LHCN-M2 (cell line): ENCODE measurements around the gene FOLR2. TPM values are rescaled to one million over a fixed set of nuclear protein-coding genes. Genes with fewer than 3 reads are reported as not detected.
A peak's percentile ranks its signal among the peaks of the same experiment; 100 is the strongest.
"Not testable (repeated sequence)": the region's sequence is repeated elsewhere in the genome, so short reads cannot be mapped to it uniquely, and the experiment has no call there.

Experiments used
- DNase-seq: peaks from one replicate; pipeline ENCODE4 v3.0.0-alpha.2; 2012; ENCODE audit warnings: low read depth
- total RNA-seq: library from RNA; depleted of rRNA; stranded (reverse); fragments of >200 nt; gene quantifications from 2 replicates; pipeline ENCODE4 v1.2.3, GENCODE V29; 2014

Gene FOLR2
- total RNA-seq, 1 experiment from 2014 or later, result not detected

GRCh38 chr11:72206794-72207193, 9.8 kb upstream of the FOLR2 start:
- DNase-seq, result not testable (repeated sequence)

GRCh38 chr11:72208281-72208680, 8.3 kb upstream of the FOLR2 start:
- no peak for DNase-seq

GRCh38 chr11:72209101-72209500, 7.5 kb upstream of the FOLR2 start:
- no peak for DNase-seq

- no peak for DNase-seq
These were observed 1.2 kb downstream of the FOLR2 start for GRCh38 chr11:72217841-72218240.

GRCh38 chr11:72218251-72218745, 1.7 kb downstream of the FOLR2 start:
- DNase-seq, result no peak

- DNase-seq, result no peak
These were observed 4.2 kb downstream of the FOLR2 start for GRCh38 chr11:72220696-72221363.

GRCh38 chr11:72221386-72222075, 4.9 kb downstream of the FOLR2 start:
- DNase-seq, result no peak

- no peak for DNase-seq
These were observed 5.7 kb downstream of the FOLR2 start for GRCh38 chr11:72222106-72222891.

GRCh38 chr11:72222907-72223614, 6.5 kb downstream of the FOLR2 start:
- peak; percentile 87 for DNase-seq

DNA sequence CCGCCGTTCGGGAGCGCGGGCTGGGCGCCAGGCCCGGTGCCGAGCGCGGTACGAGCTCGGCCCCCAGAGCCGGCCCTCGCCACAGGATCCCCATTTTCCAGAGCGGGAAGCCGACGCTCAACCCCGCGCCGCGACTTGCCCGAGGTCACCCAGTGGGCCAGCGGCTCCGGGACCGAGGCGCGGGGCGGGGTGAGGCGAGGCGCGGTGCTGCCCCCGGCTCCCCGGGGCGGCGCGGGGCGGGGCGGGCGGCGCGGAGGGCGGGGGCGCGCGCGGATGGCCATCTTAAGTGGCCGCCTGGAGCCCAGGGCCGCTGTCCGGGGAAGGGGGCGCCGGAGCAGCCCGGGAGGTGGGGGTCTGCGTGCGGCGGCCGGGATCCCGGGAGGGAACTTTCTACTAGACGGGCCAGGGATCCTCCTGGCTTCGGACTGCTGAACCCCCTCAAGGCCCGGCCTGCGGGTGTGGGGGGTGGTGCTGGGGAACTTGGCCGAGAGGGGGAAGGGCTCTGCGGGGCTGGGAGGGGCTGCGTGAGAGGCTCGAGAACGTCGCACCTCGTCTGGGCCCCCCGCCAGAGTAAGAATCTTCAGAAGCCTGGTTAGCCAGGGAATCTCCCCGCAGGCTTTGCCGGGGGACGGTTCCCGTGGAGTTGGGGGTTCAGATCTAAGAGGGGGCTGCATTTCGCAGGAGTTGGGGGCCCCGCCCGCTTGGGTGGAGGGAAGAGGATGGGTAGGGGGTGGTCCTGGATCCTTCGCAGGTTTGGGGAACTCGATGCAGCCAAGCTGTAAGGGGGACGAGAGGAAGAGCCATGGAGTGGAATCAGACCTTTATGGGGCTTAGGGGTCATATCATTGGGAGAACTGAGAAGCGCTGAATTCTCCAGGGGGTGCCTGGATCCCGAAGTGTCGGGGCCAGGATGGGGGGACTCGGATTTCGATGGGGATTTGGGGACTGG, 7.3 kb downstream of the FOLR2 start:
- peak; percentile 44 for DNase-seq

GRCh38 chr11:72224564-72225410, 8.2 kb downstream of the FOLR2 start, which contains the start of gene INPPL1:
TSS of gene INPPL1 (plus strand) at chr11:72224767. CDS start at chr11:72224985, 218 bp downstream.
- peak; percentile 26 for DNase-seq

DNA sequence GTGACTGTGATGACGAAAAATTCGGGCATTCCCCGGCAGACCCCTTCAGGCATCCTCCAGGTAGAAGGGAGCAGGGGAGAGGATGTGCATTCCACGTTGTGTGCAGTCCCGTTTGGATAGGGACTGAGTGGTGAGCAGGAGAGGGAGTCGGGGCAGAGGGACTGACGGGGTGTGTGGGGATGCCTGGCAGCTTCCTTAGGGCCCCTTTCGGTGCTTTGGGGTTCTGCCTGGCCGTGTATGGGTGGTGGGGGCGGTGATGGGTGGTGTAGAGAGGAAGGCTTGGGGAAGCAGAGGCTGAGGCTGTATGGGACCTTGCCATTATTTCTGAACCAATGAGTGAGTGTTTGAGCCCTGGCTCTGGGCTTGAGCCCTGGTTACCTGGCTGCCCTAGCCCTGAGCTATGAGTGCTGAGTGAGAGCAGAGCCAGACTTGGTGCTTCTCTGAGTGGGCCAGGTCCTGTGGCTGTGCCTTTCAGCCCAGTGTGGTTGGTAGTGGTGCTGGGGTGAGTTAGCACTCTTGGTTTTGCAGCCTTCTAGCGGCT, 8.9 kb downstream of the FOLR2 start:
- no peak for DNase-seq

GRCh38 chr11:72226701-72227100, 10.1 kb downstream of the FOLR2 start:
- DNase-seq, result peak; percentile 27

GRCh38 chr11:72227316-72228228, 11.0 kb downstream of the FOLR2 start:
- peak; percentile 96 for DNase-seq

DNA sequence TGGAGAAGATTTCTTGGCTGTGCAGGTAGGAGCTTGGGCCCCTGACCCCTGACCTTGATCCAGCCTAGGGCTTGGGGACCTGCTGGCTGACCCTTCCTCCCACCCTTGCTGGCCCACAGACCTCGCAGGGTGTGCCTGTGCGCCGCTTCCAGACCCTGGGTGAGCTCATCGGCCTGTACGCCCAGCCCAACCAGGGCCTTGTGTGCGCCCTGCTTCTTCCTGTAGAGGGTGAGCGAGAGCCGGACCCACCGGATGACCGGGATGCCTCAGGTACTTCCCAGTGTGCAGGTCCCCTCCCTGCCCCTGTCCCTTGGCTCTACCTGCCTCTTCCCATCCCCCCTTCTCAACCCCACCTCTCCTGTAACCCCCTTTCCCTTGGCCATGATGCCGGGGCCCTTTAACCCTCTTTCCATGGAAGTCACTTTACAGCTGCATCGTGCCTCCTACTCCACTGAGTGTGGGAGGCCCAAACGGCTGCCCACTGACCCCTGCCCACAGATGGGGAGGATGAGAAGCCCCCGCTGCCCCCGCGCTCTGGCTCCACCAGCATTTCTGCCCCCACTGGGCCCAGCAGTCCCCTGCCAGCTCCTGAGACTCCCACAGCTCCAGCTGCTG, 11.7 kb downstream of the FOLR2 start:
- DNase-seq, result no peak

DNA sequence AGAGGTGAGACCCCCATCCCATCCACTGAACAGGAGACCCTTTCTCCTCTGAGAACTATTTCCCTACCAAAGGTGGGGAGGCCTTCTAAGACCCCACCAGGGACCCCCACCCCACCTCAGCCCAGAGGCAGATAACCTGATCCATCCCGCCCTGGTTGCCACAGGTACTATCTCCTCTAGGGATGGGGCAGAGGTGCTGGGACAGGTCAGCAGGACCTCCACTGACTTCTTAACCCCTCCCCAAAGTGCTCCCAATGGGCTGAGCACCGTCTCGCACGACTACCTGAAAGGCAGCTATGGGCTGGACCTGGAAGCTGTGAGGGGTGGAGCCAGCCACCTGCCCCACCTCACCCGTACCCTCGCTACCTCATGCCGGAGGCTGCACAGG, 12.2 kb downstream of the FOLR2 start:
- no peak for DNase-seq

GRCh38 chr11:72229336-72229924, 12.8 kb downstream of the FOLR2 start:
- no peak for DNase-seq
